K562 (cell line): ENCODE measurements around the gene OGT. TPM values are rescaled to one million over a fixed set of nuclear protein-coding genes. Genes with fewer than 3 reads are reported as not detected.

ENCODE experiments used
- ATAC-seq: fragments of 200-7000 bp; cut with Tn5 transposase; 3 replicates; pipeline ENCODE4 v1.9.1; 2020; ENCODE audit warnings: moderate library complexity
- BruUV-seq: library from RNA; stranded (reverse); fragments of 400-500 nt; replicated peaks from 2 replicates; lab custom pipeline; 2021; lab: Mats Ljungman, UMichigan
- CTCF ChIA-PET: fragments of 300-600 bp; formaldehyde crosslinking; extraction: SDS; loops from one replicate; lab custom pipeline; 2021; ENCODE audit warnings: low intra/inter-chr PET ratio; lab: Yijun Ruan, JAX
- POLR2A ChIA-PET: fragments of 300-600, 350-650 bp; sonication (Branson Sonifier 250); formaldehyde crosslinking; extraction: SDS; loops from one replicate; lab custom pipeline; 2021; ENCODE audit warnings: antibody characterized with exemption, inconsistent platforms; lab: Yijun Ruan, JAX
- DNase-seq, 4 experiments: peaks; one replicate each; pipeline versions ENCODE4 v3.0.0 to v3.0.0-alpha.2; 2011 to 2018; ENCODE audit warnings: low spot score in 3 of 4, mixed read lengths in 3 of 4; ENCODE audit errors: extremely low read depth in 1 of 4
- FAIRE-seq: peaks from 2 replicates; lab custom pipeline; 2011; peaks lifted over from hg19 to GRCh38; lab: Jason Lieb, UNC
- H2AFZ ChIP-seq: 2 replicates; pipeline ENCODE4 v1.6.0; 2011; ENCODE audit warnings: low read depth, low read length, control low read depth, inconsistent platforms
- H3K27ac ChIP-seq: fragments of 200-600 bp; 3 replicates; pipeline ENCODE4 v1.8.0; 2011; ENCODE audit warnings: low read depth, mild to moderate bottlenecking, control low read depth, inconsistent platforms, low read length, moderate library complexity, mixed read lengths; ENCODE audit errors: extremely low read depth
- H3K27me3 ChIP-seq, 2 experiments: fragments of 300-600 bp in 1 of 2; 2 replicates in 1 of 2; 3 replicates in 1 of 2; pipeline versions ENCODE4 v1.6.0 to v1.8.0; 2011; ENCODE audit warnings: inconsistent platforms in 2 of 2, low read length in 2 of 2, mild to moderate bottlenecking in 1 of 2, mixed read lengths in 1 of 2, moderate library complexity in 1 of 2; ENCODE audit not compliant: control insufficient read depth in 2 of 2, insufficient read depth in 2 of 2
- H3K36me3 ChIP-seq: fragments of 300-600 bp; 3 replicates; pipeline ENCODE4 v1.8.0; 2011; ENCODE audit warnings: mild to moderate bottlenecking, low read length, inconsistent platforms; ENCODE audit not compliant: control insufficient read depth, insufficient read depth
- H3K4me1 ChIP-seq, 2 experiments: fragments of 200-600 bp in 1 of 2; replicated peaks in 1 of 2; 2 replicates in 1 of 2; 3 replicates in 1 of 2; pipeline versions ENCODE4 v1.5.1 to v1.8.0; 2011; ENCODE audit warnings: inconsistent platforms in 2 of 2, low read length in 2 of 2, mild to moderate bottlenecking in 1 of 2, mixed read lengths in 1 of 2, moderate library complexity in 1 of 2; ENCODE audit not compliant: control insufficient read depth in 2 of 2, insufficient read depth in 2 of 2
- H3K4me2 ChIP-seq: 2 replicates; pipeline ENCODE4 v1.6.1; 2011; ENCODE audit warnings: low read length, control low read depth, inconsistent platforms, mixed read lengths; ENCODE audit not compliant: insufficient read depth
- H3K4me3 ChIP-seq: fragments of 200-600 bp; sonication (generic), shearing (Covaris generic); 2 replicates; pipeline ENCODE4 v1.5.1; 2016; ENCODE audit warnings: control low read depth, inconsistent platforms
- H3K79me2 ChIP-seq: fragments of 200-600 bp; 3 replicates; pipeline ENCODE4 v1.8.0; 2011; ENCODE audit warnings: low read length, inconsistent platforms; ENCODE audit not compliant: control insufficient read depth, insufficient read depth
- H3K9ac ChIP-seq, 2 experiments: 2 replicates each; pipeline versions ENCODE4 v1.6.0 to v1.6.1; 2011; ENCODE audit warnings: low read depth in 2 of 2, low read length in 2 of 2, control low read depth in 1 of 2, inconsistent platforms in 1 of 2, mild to moderate bottlenecking in 1 of 2, mixed read lengths in 1 of 2; ENCODE audit not compliant: insufficient read depth in 1 of 2
- H3K9me1 ChIP-seq: one replicate; pipeline ENCODE4 v1.6.0; 2011; ENCODE audit warnings: inconsistent platforms, mild to moderate bottlenecking, low read length, moderate library complexity; ENCODE audit not compliant: control insufficient read depth, insufficient read depth
- H3K9me3 ChIP-seq: replicated peaks from 2 replicates; pipeline ENCODE4 v1.5.1; 2011; ENCODE audit warnings: low read depth, low read length, inconsistent platforms; ENCODE audit not compliant: control insufficient read depth, insufficient read depth
- H4K20me1 ChIP-seq: replicated peaks from 2 replicates; pipeline ENCODE4 v1.6.1; 2011; ENCODE audit warnings: low read length, inconsistent platforms, mixed read lengths; ENCODE audit not compliant: control insufficient read depth, insufficient read depth
- ELK3 ChIP-seq: fragments of 450-650 bp; formaldehyde crosslinking; IDR thresholded peaks from 2 replicates; pipeline ENCODE4 v1.4.0; 2020; ENCODE audit warnings: mild to moderate bottlenecking
- HCFC1 ChIP-seq: IDR thresholded peaks from 2 replicates; pipeline ENCODE4 v1.6.1; 2012; ENCODE audit warnings: low read depth, low read length, improper control_type of control experiment
- RFX1 ChIP-seq: fragments of 450-650 bp; IDR thresholded peaks from 2 replicates; pipeline ENCODE4 v1.6.1; 2016; ENCODE audit warnings: mild to moderate bottlenecking, moderate library complexity
- TCFL5 ChIP-seq: fragments of 250-450 bp; sonication (Bioruptor Pico); conservative IDR thresholded peaks from 2 replicates; pipeline ENCODE4 v1.6.1; 2021; ENCODE audit warnings: mild to moderate bottlenecking, moderate library complexity, matching md5 sums
- THRB ChIP-seq: fragments of 450-650 bp; formaldehyde crosslinking; conservative IDR thresholded peaks from 2 replicates; pipeline ENCODE4 v1.4.0; 2022; ENCODE audit warnings: mild to moderate bottlenecking, missing genetic modification characterization
- YBX1 ChIP-seq: fragments of 450-650 bp; IDR thresholded peaks from 2 replicates; pipeline ENCODE4 v1.7.1; 2016; ENCODE audit warnings: mild to moderate bottlenecking
- ZNF830 ChIP-seq: fragments of 250-450 bp; sonication (Bioruptor Pico); IDR thresholded peaks from 2 replicates; pipeline ENCODE4 v1.5.0; 2021; ENCODE audit warnings: mild to moderate bottlenecking
- WGBS: fragments of 100-300 bp; shearing (Covaris generic); methylation state at CpG from one replicate; pipeline ENCODE4 v1.1.6; 2016; ENCODE audit warnings: low coverage, mixed read lengths; ENCODE audit not compliant: insufficient coverage; ENCODE audit errors: missing lambda C conversion rate; 5-methylcytosine and 5-hydroxymethylcytosine counted together
- in situ Hi-C: fragments of 300-500 bp; cut with MboI; formaldehyde crosslinking; loops from 4 replicates; pipeline ENCODE4 v1.15.0; 2018; ENCODE audit warnings: inconsistent platforms, mixed read lengths
- intact Hi-C: fragments of 100-400 bp; cut with micrococcal nuclease; formaldehyde crosslinking; loops from 2 replicates; pipeline ENCODE4 v1.14.2; 2022
- polyA plus RNA-seq, 8 experiments: library from polyadenylated mRNA; depleted of rRNA in 4 of 8; stranded (reverse) in 5 of 8; unstranded in 3 of 8; fragments of >200 nt; fragmentation: Nextera tagmentation in 2 of 8; fragmentation: Illumina TruSeq in 1 of 8; extraction: Ambion mirVana in 2 of 8; extraction: Trizol in 1 of 8; gene quantifications; 2 replicates each; pipeline versions ENCODE4 v1.2.1 to v1.2.3, GENCODE V29; 2011 to 2014; ENCODE audit warnings: inconsistent platforms in 1 of 8, missing spikeins in 1 of 8
- total RNA-seq, 7 experiments: library from RNA; depleted of rRNA in 6 of 7; stranded (reverse); fragments of >200 nt in 6 of 7; fragmentation: Illumina TruSeq in 2 of 7; extraction: Trizol in 2 of 7; gene quantifications; 2 replicates each; pipeline versions ENCODE4 v1.2.1 to v1.2.3, GENCODE V29; 2011 to 2021; ENCODE audit warnings: low replicate concordance in 1 of 7

The OGT gene
- total and polyA plus RNA-seq, 9 of the 15 experiments (the other 6 are each of a cell fraction or from before 2014, with no cell fraction given) = 38.9 to 347 (median 117) TPM

GRCh38 chrX:71487814-71488213, 45.1 kb upstream of the OGT start (continued):
- TF ChIP-seq ELK3 (CRISPR knock-in tag) (no peak), YBX1 (no peak)

- H3K4me2 ChIP-seq = no peak overlapping the region
- H3K9ac ChIP-seq = no peak overlapping the region
- intact Hi-C loops (no loop called here), in situ Hi-C loops (no loop called here)
- no peak overlapping the region for H2AFZ ChIP-seq
- CTCF ChIA-PET = no interaction called here
- FAIRE-seq (no peak), DNase-seq (no peak), ATAC-seq (no peak)
- WGBS = 54% methylated on average over 3 of the region's 5 CpGs
- no peaks in the 10 kb centered on the region for H3K9me1 ChIP-seq
- no TSS peak for BruUV-seq
- no peak overlapping the region for H3K27ac ChIP-seq
- no peaks in the 10 kb centered on the region for H3K9me3 ChIP-seq
- POLR2A ChIA-PET = no interaction called here
- no peak for TF ChIP-seq RFX1
- no peak for TF ChIP-seq THRB (CRISPR knock-in tag)
- no peak for TF ChIP-seq HCFC1
- TF ChIP-seq ZNF830 (CRISPR knock-in tag) = no peak
- TF ChIP-seq TCFL5 (CRISPR knock-in tag) = no peak
- H4K20me1 ChIP-seq = no peaks in the 10 kb centered on the region
- H3K4me1 ChIP-seq = peaks cover 0 to 8% of the 10 kb centered on the region in 2 experiments; a peak in 1 of 5 replicates
- no peaks in the 10 kb centered on the region for H3K27me3 ChIP-seq
- no peaks in the 10 kb centered on the region for H3K79me2 ChIP-seq
- H3K36me3 ChIP-seq = no peaks in the 10 kb centered on the region
- no peak overlapping the region for H3K4me3 ChIP-seq
Observed at GRCh38 chrX:71489540-71489939, 43.4 kb upstream of the OGT start.
